Neural progenitor cell (in vitro differentiated cells): ENCODE results near the gene SHC2. TPM values are rescaled to one million over a fixed set of nuclear protein-coding genes. Genes with fewer than 3 reads are reported as not detected.

ENCODE experiments used
- DNase-seq: peaks from one replicate; pipeline ENCODE4 v3.0.0-alpha.2; 2016; ENCODE audit warnings: low spot score
- H2AFZ ChIP-seq: fragments of 200-600 bp; sonication (generic); replicated peaks from 2 replicates; pipeline ENCODE4 v1.6.1; 2016; ENCODE audit warnings: antibody characterized with exemption
- H3F3A ChIP-seq: fragments of 200-600 bp; sonication (generic); 2 replicates; pipeline ENCODE4 v1.6.1; 2016; ENCODE audit warnings: antibody characterized with exemption, low read depth
- H3K27ac ChIP-seq: fragments of 200-600 bp; sonication (generic); 2 replicates; pipeline ENCODE4 v1.5.1; 2016; ENCODE audit warnings: mild to moderate bottlenecking
- H3K27me3 ChIP-seq: fragments of 200-600 bp; sonication (generic); 2 replicates; pipeline ENCODE4 v1.6.1; 2016; ENCODE audit warnings: mild to moderate bottlenecking, moderate library complexity
- H3K36me3 ChIP-seq: fragments of 200-600 bp; sonication (generic); 2 replicates; pipeline ENCODE4 v1.5.1; 2016
- H3K4me1 ChIP-seq: fragments of 200-600 bp; sonication (generic); 2 replicates; pipeline ENCODE4 v1.6.1; 2016; ENCODE audit warnings: mixed run types
- H3K4me2 ChIP-seq: fragments of 200-600 bp; sonication (generic); 2 replicates; pipeline ENCODE4 v1.6.1; 2016
- H3K4me3 ChIP-seq: fragments of 200-600 bp; sonication (generic); 2 replicates; pipeline ENCODE4 v1.5.1; 2016
- H3K79me2 ChIP-seq: fragments of 200-600 bp; sonication (generic); 2 replicates; pipeline ENCODE4 v1.6.1; 2016; ENCODE audit warnings: low read depth
- H3K9ac ChIP-seq: fragments of 200-600 bp; sonication (generic); 2 replicates; pipeline ENCODE4 v1.6.1; 2016
- H3K9me3 ChIP-seq: fragments of 200-600 bp; sonication (generic); 2 replicates; pipeline ENCODE4 v1.5.1; 2016; ENCODE audit warnings: low read depth
- H4K20me1 ChIP-seq: fragments of 200-600 bp; sonication (generic); 2 replicates; pipeline ENCODE4 v1.6.1; 2016; ENCODE audit warnings: low read depth
- H3K27ac Mint-ChIP-seq: 3 replicates; pipeline ENCODE4 v1.8.0; 2021; ENCODE audit warnings: mixed read lengths
- H3K27me3 Mint-ChIP-seq: 2 replicates; pipeline ENCODE4 v1.8.0; 2022; ENCODE audit warnings: low read depth, mild to moderate bottlenecking, inconsistent platforms, moderate library complexity, mixed read lengths; ENCODE audit not compliant: insufficient read depth
- H3K36me3 Mint-ChIP-seq: 3 replicates; pipeline ENCODE4 v1.8.0; 2021; ENCODE audit warnings: mixed read lengths
- H3K4me1 Mint-ChIP-seq: 3 replicates; pipeline ENCODE4 v1.8.0; 2021; ENCODE audit warnings: mixed read lengths
- H3K4me3 Mint-ChIP-seq: 3 replicates; pipeline ENCODE4 v1.8.0; 2021; ENCODE audit warnings: mild to moderate bottlenecking, moderate library complexity, mixed read lengths
- H3K9me3 Mint-ChIP-seq: 3 replicates; pipeline ENCODE4 v1.8.0; 2020; ENCODE audit warnings: mixed read lengths
- CTCF ChIP-seq: fragments of 200-600 bp; sonication (generic); IDR thresholded peaks from 2 replicates; pipeline ENCODE4 v1.5.1; 2017; ENCODE audit warnings: antibody characterized with exemption, mild to moderate bottlenecking
- EZH2 ChIP-seq: fragments of 200-600 bp; sonication (generic); IDR thresholded peaks from 2 replicates; pipeline ENCODE4 v1.6.1; 2017; ENCODE audit warnings: antibody characterized with exemption, mild to moderate bottlenecking, moderate library complexity
- EZH2phosphoT487 ChIP-seq: fragments of 200-600 bp; sonication (generic); IDR thresholded peaks from 2 replicates; pipeline ENCODE4 v1.6.1; 2017; ENCODE audit warnings: antibody characterized with exemption
- total RNA-seq: library from RNA; depleted of rRNA; stranded (reverse); fragments of >200 nt; gene quantifications from 2 replicates; pipeline ENCODE4 v1.2.3, GENCODE V29; 2015; ENCODE audit warnings: low replicate concordance

Gene SHC2
- total RNA-seq, 1 donor from 2014 or later: 3.2 TPM

- H3K27ac Mint-ChIP-seq: no peak overlapping the region
- H3K9me3 Mint-ChIP-seq: peaks cover 29% of the 10 kb centered on the region
Measured at GRCh38 chr19:391726-392374, 69.0 kb downstream of the SHC2 start.

GRCh38 chr19:391207-391557 is 69.7 kb downstream of the SHC2 start:
- Histone ChIP-seq H3K9me3 (no peaks in the 10 kb centered on the region), H3K27me3 (peaks cover 1% of the 10 kb centered on the region), H3K36me3 (no peaks in the 10 kb centered on the region), H3K27ac (no peak overlapping the region), H3K9ac (no peak overlapping the region), H3F3A (peaks cover 10% of the 10 kb centered on the region), H2AFZ (no peak overlapping the region), H3K4me3 (no peak overlapping the region), H3K4me2 (no peak overlapping the region), H4K20me1 (no peaks in the 10 kb centered on the region), H3K79me2 (no peaks in the 10 kb centered on the region), H3K4me1 (peaks cover 5% of the 10 kb centered on the region)
- TF ChIP-seq EZH2 (no peak), EZH2phosphoT487 (no peak), CTCF (no peak)
- peak overlapping the region; percentile 83 for H3K27ac Mint-ChIP-seq
- peaks cover 19% of the 10 kb centered on the region for H3K27me3 Mint-ChIP-seq
- H3K36me3 Mint-ChIP-seq: no peaks in the 10 kb centered on the region
- H3K4me3 Mint-ChIP-seq: peak overlapping the region; percentile 43
- peaks cover 28% of the 10 kb centered on the region for H3K9me3 Mint-ChIP-seq
- H3K4me1 Mint-ChIP-seq: peaks cover 25% of the 10 kb centered on the region
- DNase-seq: no peak

More at GRCh38 chr19:391726-392374, 69.0 kb downstream of the SHC2 start:
- Histone ChIP-seq H3K9ac (no peak overlapping the region), H3F3A (peaks cover 8% of the 10 kb centered on the region), H3K27me3 (no peaks in the 10 kb centered on the region), H3K4me3 (no peak overlapping the region), H3K4me2 (no peak overlapping the region), H3K36me3 (no peaks in the 10 kb centered on the region), H2AFZ (no peak overlapping the region), H3K79me2 (no peaks in the 10 kb centered on the region), H4K20me1 (no peaks in the 10 kb centered on the region), H3K4me1 (peaks cover 3% of the 10 kb centered on the region), H3K9me3 (no peaks in the 10 kb centered on the region), H3K27ac (no peak overlapping the region)
- peak overlapping the region; percentile 43 for H3K4me3 Mint-ChIP-seq
- peaks cover 20% of the 10 kb centered on the region for H3K27me3 Mint-ChIP-seq
- H3K36me3 Mint-ChIP-seq: no peaks in the 10 kb centered on the region
- DNase-seq: no peak
- no peak for TF ChIP-seq CTCF
- TF ChIP-seq EZH2phosphoT487: no peak
- no peak for TF ChIP-seq EZH2
- H3K4me1 Mint-ChIP-seq: peaks cover 19% of the 10 kb centered on the region

DNA sequence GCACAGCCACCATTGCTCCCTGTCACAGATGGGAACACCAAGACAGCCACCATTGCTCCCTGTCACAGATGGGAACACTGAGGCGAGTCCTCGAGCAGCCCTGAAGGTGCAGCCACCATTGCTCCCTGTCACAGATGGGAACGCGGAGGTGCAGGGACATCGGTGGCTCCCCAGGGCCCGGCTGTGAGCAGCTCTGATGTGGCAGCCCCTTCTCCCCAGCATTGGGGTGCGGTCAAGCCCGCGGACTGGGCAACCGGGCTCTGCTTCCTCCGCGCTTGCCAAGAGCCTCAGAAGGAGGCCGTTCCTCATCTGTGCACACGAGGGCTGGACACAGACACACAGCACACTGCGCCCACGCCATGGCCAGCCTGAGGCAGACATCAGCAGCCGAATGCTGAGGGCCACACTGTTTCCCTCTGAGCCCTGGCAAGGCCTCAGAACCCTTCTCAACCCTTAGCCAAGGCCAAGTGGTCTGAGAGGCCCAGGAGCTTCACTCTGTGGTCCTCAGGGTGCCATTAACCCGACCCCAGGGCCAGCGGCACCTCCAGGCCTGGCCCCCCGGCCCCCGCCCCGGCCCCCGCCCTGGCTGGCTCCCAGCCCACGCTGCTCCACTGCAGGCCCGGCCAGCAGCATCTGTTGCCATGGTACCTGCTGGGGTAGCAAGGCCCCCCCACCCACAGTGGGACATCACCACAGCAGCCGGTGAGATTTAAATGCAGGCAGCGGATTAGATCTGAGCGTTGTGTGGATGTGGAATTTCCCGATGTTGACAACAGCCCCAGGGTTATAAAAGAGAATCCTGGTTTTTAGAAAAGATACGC is 70.2 kb downstream of the SHC2 start:
- H3K4me1 Mint-ChIP-seq: peaks cover 27% of the 10 kb centered on the region
- peaks cover 19% of the 10 kb centered on the region for H3K27me3 Mint-ChIP-seq
- Histone ChIP-seq H3K79me2 (no peaks in the 10 kb centered on the region), H3K27me3 (peaks cover 7% of the 10 kb centered on the region), H3K4me2 (no peak overlapping the region), H3K9me3 (no peaks in the 10 kb centered on the region), H3K27ac (no peak overlapping the region), H3K4me3 (no peak overlapping the region), H3K36me3 (no peaks in the 10 kb centered on the region), H3F3A (peaks cover 11% of the 10 kb centered on the region), H2AFZ (no peak overlapping the region), H3K9ac (no peak overlapping the region), H3K4me1 (peaks cover 7% of the 10 kb centered on the region), H4K20me1 (no peaks in the 10 kb centered on the region)
- H3K36me3 Mint-ChIP-seq: no peaks in the 10 kb centered on the region
- peak overlapping the region; percentile 43 for H3K4me3 Mint-ChIP-seq
- DNase-seq: no peak
- H3K27ac Mint-ChIP-seq: peak overlapping the region; percentile 83
- TF ChIP-seq EZH2: no peak
- TF ChIP-seq CTCF: no peak
- TF ChIP-seq EZH2phosphoT487: no peak
- H3K9me3 Mint-ChIP-seq: peaks cover 25% of the 10 kb centered on the region
